Measurements from ENCODE around the gene RPLP2. TPM values are rescaled to one million over a fixed set of nuclear protein-coding genes. Genes with fewer than 3 reads are reported as not detected.

Gene RPLP2
- total RNA-seq, 1 donor from 2014 or later: 1,651 TPM

DNA sequence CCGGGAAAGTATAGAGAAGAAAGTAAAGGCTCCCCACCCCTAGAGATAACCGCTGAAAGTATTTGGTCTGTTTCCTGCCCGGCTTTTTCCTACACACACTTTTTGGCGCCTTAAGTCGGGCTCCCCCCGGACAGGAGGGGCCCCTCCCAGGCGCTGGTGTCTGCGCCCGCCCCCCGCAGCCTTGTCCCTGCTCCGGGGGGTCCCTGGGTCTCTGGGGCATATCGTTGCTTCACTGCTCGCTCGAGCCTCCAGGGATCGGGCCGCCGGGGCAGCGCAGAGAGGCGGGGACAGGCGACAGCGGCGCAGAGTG is 17.0 kb downstream of the RPLP2 start:
- Mint-ChIP-seq H3K27me3 (ENCODE audit: low read depth) (peaks cover 45% of the 10 kb centered on the region), H3K4me1 (peaks cover 29% of the 10 kb centered on the region), H3K36me3 (peaks cover 7% of the 10 kb centered on the region), H3K4me3 (peak overlapping the region; percentile 58), H3K9me3 (no peaks in the 10 kb centered on the region), H3K27ac (no peak overlapping the region)
- no peak for DNase-seq (ENCODE audit: low spot score in 2 of 2, unreplicated experiment in 2 of 2)
- TF ChIP-seq, protein P1, sequence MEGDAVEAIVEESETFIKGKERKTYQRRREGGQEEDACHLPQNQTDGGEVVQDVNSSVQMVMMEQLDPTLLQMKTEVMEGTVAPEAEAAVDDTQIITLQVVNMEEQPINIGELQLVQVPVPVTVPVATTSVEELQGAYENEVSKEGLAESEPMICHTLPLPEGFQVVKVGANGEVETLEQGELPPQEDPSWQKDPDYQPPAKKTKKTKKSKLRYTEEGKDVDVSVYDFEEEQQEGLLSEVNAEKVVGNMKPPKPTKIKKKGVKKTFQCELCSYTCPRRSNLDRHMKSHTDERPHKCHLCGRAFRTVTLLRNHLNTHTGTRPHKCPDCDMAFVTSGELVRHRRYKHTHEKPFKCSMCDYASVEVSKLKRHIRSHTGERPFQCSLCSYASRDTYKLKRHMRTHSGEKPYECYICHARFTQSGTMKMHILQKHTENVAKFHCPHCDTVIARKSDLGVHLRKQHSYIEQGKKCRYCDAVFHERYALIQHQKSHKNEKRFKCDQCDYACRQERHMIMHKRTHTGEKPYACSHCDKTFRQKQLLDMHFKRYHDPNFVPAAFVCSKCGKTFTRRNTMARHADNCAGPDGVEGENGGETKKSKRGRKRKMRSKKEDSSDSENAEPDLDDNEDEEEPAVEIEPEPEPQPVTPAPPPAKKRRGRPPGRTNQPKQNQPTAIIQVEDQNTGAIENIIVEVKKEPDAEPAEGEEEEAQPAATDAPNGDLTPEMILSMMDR (IDR thresholded peaks at IDR 0.05; ENCODE audit: unreplicated experiment): no peak

DNA sequence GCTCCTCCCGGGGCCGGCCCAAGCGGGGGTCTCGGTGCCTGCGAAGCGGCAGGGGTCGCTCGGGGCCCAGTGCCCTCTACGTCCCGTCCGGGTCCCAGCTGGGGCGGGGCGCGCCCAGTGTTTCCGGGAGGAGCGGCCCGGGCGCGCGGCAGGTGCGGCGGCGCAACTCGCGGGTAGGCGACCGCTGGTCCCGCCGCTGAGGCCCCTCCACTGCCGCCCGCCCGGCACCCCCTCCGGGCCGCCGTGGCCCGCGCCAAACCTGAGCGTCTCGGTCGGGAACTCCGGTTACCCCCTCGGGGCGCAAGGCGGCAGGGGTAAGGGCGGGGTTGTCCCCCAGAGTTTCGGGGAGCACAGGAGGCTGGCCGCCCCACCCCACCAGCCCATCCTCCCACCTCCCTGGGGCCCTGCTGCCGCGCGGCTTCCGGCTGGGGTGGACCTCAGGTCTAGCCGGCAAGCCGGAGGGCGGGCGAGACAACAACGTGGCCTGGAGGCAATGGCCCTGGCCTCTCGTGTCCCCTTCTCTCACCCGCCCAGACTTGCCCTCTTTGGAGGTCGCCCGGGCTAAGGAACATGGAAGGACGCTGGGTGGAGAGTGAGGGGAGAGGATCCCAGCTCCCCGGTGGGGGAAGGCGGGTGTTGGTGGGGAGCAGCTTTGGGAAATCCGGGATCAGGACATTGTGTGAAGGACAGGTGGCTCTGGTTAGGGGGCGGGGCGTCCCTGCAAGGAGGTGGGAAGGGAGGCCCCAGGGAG is 17.6 kb downstream of the RPLP2 start:
- peaks cover 33% of the 10 kb centered on the region for H3K4me1 Mint-ChIP-seq
- H3K27me3 Mint-ChIP-seq (ENCODE audit: low read depth): peaks cover 50% of the 10 kb centered on the region
- no peaks in the 10 kb centered on the region for H3K9me3 Mint-ChIP-seq
- no peak for DNase-seq (ENCODE audit: low spot score in 2 of 2, unreplicated experiment in 2 of 2)
- peak overlapping the region; percentile 68 for H3K4me3 Mint-ChIP-seq
- TF ChIP-seq, protein P1 (IDR thresholded peaks at IDR 0.05; ENCODE audit: unreplicated experiment): no peak
- H3K36me3 Mint-ChIP-seq: peaks cover 7% of the 10 kb centered on the region
- no peak overlapping the region for H3K27ac Mint-ChIP-seq

DNA sequence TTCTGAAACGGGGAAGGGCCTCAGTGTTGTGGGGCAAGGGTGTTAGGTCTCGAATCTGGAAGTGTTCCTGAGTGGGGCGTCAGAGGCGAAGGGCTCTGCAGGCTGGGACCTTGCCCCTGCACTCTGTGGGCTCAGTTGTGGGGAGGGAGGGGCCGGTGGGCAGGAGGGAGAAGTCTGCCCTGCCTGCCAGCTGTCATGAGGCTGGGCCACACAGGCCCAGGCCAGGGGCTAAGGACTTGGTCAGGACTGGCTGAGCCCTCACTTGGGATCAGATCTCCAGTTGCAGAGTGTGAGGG is 18.1 kb downstream of the RPLP2 start, which contains the start of gene CRACR2B:
Gene CRACR2B (plus strand): TSS at position 23 of the 296 bp plus-strand sequence. CDS start 689 bp downstream, outside the sequence.
- TF ChIP-seq, protein P1 (IDR thresholded peaks at IDR 0.05; ENCODE audit: unreplicated experiment): no peak
- Mint-ChIP-seq H3K27me3 (ENCODE audit: low read depth) (peaks cover 51% of the 10 kb centered on the region), H3K4me3 (peak within 1 kb of the TSS; percentile 68), H3K27ac (no peak within 1 kb of the TSS), H3K9me3 (no peaks in the 10 kb centered on the region), H3K36me3 (peaks cover 7% of the 10 kb centered on the region), H3K4me1 (peaks cover 34% of the 10 kb centered on the region)
- DNase-seq (ENCODE audit: low spot score in 2 of 2, unreplicated experiment in 2 of 2): no peak

DNA sequence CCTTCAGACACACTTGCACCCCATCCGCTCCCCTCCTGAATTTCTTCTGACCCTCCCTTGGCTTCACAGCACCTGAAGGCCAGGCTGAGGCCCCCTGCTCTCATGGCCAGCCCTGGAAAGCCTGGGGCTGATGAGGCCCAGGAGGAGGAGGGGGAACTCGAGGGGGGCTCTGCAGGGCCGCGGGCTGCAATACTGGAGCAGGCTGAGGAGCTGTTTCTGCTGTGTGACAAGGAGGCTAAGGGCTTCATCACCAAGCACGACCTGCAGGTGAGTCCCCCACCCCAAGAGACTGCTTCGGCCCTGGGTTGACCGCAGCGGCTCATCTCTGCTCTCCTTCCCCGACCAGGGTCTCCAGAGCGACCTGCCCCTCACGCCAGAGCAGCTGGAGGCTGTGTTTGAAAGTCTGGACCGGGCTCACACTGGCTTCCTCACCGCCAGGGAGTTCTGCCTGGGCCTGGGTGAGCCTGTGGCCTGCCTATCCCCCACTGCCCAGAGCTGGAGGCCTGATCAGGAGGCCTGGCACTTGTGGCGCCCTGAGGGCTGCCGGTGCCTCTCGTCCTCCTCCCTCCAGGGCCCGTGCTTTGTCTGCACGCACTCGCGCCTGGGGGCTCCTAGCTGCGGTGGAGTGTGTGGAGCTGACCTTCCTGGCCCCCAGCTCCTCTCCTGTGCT is 18.9 kb downstream of the RPLP2 start:
- TF ChIP-seq, protein P1 (IDR thresholded peaks at IDR 0.05; ENCODE audit: unreplicated experiment): no peak
- peaks cover 36% of the 10 kb centered on the region for H3K4me1 Mint-ChIP-seq
- peaks cover 51% of the 10 kb centered on the region for H3K27me3 Mint-ChIP-seq (ENCODE audit: low read depth)
- peaks cover 5% of the 10 kb centered on the region for H3K36me3 Mint-ChIP-seq
- peak overlapping the region; percentile 68 for H3K4me3 Mint-ChIP-seq
- no peak overlapping the region for H3K27ac Mint-ChIP-seq
- no peak for DNase-seq (ENCODE audit: low spot score in 2 of 2, unreplicated experiment in 2 of 2)
- no peaks in the 10 kb centered on the region for H3K9me3 Mint-ChIP-seq

DNA sequence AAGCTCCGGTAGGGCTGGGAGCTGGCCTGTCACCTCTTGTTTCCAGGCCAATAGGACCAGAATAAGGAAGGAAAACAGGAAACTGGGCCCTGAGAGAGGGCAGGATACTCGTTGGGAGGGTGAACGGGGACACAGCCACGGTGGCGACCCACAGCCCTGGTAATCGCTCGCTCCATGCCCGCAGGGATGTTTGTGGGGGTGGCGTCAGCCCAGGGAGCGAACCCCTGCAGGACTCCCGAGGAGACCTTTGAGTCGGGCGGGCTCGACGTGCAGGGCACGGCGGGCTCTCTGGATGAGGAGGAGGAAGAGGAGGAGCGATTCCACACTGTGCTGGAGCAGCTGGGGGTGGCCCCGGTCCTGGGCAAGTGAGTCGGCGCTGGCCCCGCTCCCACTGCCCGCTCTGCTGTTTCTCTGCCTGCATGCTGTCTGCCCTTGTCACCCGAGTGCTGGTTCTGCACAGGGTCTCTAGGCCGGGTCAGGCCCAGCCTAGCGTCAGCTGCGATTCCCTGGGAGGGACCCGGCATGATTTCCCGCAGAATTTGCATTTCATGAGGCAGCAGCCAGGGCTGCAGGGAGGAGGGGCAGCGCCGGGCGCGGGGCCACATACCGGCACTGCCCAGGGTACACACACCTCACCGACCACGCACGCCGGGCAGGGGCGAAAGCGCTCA is 19.5 kb downstream of the RPLP2 start:
- no peak for DNase-seq (ENCODE audit: low spot score in 2 of 2, unreplicated experiment in 2 of 2)
- no peak overlapping the region for H3K27ac Mint-ChIP-seq
- TF ChIP-seq, protein P1 (IDR thresholded peaks at IDR 0.05; ENCODE audit: unreplicated experiment): no peak
- H3K27me3 Mint-ChIP-seq (ENCODE audit: low read depth): peaks cover 51% of the 10 kb centered on the region
- peaks cover 43% of the 10 kb centered on the region for H3K4me1 Mint-ChIP-seq
- peaks cover 5% of the 10 kb centered on the region for H3K36me3 Mint-ChIP-seq
- peak overlapping the region; percentile 50 for H3K4me3 Mint-ChIP-seq
- H3K9me3 Mint-ChIP-seq: no peaks in the 10 kb centered on the region
